GM10266 (cell line): ENCODE results near the gene LYSMD1.

Experiments
- DNase-seq: peaks from one replicate; pipeline ENCODE4 v3.0.0; 2012; ENCODE audit errors: extremely low spot score
- TF ChIP-seq, protein P1 (sequence below): IDR thresholded peaks from 2 replicates; pipeline ENCODE4 v1.5.1; 2012; ENCODE audit warnings: mild to moderate bottlenecking, low read depth; ENCODE audit not compliant: control insufficient read depth, insufficient read depth; ENCODE audit errors: missing control alignments

LYSMD1 gene

DNA sequence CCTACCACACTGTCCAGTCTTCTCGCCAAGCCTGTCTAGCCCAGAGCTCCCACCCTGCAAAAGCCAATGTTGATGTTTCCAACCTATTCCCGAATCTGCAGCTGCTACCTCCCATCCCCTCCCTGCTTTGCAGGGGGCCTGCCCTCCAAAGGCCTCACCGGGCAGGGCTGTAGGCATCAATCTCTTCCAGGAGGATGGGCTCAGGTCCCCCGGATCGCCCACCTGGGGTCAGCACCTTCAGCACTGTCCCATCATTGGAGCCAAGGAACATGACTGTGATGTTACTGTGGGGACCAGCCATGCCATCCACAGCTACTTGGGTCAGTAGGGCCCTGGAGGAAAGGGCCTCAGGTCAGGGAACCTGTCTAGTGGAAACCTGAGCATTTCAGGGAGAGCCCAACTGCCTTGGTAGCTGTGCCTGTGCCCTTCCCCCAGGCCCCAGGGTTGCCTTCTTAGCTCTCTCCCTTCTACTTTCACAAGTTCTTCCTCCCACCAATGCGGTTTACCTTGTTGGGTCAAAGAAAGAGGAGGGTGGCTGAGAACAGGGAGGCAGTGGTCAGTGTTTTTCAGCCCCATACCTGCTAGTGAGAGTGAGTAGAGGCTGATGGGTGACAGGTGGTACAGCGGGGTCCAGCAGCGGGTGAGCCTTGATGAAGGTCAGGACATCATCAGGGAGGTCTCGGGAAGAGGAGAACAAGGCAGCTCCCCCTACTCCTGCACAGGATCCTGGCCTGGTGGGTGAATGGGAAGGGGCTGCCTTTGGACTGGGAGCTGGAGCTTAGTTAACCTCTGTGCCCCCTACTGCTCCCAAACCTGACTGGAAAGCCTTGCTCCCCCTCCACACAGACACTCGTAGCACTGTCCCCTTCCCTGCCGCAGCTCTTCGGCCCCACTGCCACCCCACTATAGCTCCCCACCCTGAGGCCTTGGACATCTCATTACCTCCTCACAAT, 30.0 kb downstream of the LYSMD1 start:
- TF ChIP-seq, protein P1, sequence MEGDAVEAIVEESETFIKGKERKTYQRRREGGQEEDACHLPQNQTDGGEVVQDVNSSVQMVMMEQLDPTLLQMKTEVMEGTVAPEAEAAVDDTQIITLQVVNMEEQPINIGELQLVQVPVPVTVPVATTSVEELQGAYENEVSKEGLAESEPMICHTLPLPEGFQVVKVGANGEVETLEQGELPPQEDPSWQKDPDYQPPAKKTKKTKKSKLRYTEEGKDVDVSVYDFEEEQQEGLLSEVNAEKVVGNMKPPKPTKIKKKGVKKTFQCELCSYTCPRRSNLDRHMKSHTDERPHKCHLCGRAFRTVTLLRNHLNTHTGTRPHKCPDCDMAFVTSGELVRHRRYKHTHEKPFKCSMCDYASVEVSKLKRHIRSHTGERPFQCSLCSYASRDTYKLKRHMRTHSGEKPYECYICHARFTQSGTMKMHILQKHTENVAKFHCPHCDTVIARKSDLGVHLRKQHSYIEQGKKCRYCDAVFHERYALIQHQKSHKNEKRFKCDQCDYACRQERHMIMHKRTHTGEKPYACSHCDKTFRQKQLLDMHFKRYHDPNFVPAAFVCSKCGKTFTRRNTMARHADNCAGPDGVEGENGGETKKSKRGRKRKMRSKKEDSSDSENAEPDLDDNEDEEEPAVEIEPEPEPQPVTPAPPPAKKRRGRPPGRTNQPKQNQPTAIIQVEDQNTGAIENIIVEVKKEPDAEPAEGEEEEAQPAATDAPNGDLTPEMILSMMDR: no peak
- DNase-seq: no peak

DNA sequence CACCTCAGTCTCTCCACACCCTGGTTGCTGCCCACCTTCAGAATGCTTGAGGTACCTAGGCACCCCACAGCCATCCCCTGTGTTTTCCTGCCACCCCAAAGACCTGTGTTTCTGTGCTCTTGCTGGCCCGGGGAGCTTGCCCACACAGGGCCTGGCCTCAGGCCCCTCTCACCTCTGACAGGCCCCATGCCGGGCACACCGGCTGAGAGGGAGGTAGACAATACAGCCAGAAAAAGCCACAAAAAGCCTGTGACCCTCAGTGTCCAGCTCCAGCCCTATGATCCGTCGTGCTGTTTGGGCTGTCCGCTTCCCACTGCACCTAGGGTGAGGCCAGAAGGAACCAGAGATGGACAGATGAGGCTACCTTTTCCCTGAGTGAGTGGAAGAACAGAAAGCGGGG, 30.7 kb downstream of the LYSMD1 start:
- TF ChIP-seq, protein P1: no peak
- no peak for DNase-seq

DNA sequence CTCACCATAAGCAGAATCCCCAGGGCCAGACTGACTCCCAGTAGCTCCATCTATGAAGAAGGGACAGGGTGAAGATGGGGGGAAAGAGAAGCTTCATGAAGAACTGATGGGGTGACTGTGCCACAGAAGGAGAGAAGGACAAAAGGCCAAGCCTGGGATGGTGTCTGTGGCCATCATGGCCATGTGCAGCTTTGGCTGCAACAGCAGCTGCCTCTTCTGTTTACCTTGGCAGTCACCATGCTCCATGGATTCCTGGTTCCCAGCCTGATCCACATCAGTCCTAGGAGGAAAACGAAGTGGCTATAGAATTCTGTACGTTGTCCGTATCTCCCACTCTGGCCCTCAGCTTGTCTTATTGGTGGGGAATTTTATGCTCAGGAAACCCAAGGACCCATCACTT, 31.3 kb downstream of the LYSMD1 start:
- no peak for DNase-seq
- TF ChIP-seq, protein P1: no peak

DNA sequence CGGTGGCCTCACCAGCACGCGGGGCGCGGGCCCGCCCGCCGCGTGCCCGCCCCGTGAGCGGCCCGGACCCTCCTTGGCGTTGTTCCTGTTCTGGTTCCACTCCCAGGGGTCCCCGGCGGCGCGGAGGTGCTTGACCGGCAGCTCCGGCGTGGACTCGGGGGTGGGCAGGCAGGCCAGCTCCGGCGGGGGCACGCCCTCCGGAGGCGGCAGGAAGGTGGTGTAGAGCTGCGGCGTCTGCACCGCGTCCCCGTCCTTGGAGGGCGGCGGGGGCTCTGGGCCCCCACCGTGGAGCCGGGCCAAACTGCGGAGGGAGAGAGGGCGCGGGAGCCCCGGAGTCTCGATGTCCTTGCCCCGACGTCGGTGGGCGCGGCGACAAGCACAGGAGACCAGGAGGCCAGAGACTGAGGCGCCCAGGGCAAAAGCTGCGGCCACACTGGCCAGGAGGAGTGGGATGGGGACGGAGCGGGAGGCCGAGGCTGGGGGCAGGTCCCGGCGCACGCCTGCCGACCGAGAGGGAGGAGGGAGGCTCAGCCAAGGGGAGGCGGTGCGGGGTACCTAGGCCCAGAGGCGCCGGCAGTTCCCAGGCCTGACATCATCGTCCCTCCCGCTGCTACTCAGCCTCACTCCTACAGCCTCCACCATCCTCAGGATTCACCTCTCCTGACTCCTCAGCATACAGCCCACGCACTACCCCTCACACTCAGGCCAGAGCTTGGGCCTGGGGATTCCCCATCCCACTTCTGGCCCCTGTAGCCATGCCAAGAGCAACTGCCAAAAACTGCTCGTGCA, 32.5 kb downstream of the LYSMD1 start:
- TF ChIP-seq, protein P1: no peak
- DNase-seq: no peak

DNA sequence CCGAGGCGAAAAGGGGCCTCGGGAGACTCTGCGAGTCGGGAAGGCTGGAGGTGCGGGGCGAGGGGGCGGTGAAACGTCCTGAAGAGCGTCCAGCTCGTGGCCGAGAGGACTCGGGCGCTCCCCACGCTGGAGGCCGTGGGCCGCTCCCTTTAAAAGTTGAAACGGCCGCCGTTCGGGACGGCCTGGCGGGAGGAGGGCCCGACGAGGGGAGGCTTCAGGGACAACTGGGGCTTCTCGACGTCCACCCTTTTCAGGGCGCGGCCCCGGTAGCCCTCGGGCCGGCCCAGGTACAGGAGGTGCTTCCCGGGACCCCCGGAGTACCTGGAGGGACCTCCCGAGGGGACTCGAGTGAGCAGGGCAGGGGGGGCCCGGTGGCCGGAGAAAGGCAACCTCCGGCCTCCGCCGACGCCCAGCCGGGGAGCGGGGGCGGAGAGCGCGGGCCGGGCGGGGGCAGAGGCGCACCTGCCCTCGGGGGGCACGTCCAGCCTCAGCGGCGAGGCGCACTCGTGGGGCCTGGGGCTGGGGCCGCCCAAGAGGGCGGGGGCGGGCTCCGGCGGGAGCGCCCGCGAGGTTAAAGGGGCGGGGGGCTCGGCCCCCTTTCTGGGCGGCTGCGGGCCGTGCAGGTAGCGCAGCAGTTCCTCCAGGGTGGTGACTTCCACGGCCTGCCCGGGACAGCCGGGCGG, 33.2 kb downstream of the LYSMD1 start:
- TF ChIP-seq, protein P1: no peak
- DNase-seq: no peak

DNA sequence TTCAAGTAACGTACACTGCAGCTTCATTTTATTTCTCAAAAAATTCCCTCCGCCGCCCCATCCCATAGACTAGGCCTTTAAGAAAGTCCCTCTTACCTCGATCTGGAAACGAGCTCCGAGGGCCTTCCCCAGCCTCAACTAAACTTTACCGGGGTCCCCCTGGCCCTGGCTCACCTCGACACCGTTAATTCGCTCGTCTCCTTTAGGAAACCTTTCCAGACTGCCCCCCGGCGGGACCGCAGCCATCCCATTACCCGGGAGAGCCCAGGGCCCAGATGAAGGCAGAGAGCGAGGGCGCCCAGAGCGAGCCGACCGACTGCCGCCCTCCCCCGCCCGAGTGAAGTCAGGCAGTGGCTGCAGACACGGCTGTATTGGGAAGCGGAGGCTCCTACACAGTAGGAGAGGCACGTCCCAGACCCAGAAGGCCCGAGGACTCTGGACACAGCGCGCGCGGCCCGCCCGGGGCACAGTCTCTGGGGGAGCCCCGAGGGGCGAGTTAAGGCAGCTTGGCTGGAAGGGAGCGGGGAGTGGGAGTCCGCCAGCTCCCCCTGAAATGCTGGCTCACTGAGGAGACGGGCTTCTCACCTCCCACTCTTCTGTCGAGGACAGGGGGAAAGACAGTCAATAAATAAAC, 33.9 kb downstream of the LYSMD1 start:
- no peak for DNase-seq
- TF ChIP-seq, protein P1: no peak
